HepG2 (cell line): ENCODE results near the gene OR2B2. TPM values are rescaled to one million over a fixed set of nuclear protein-coding genes. Genes with fewer than 3 reads are reported as not detected.

Experiments
- ATAC-seq: fragments of 200-7000 bp; cut with Tn5 transposase; 3 replicates; pipeline ENCODE4 v1.9.1; 2020; ENCODE audit warnings: mild to moderate bottlenecking, moderate library complexity
- BruUV-seq: library from RNA; stranded (reverse); fragments of 400-500 nt; replicated peaks from 2 replicates; lab custom pipeline; 2021; lab: Mats Ljungman, UMichigan
- CTCF ChIA-PET: fragments of 300-600 bp; formaldehyde crosslinking; extraction: SDS; loops from one replicate; lab custom pipeline; 2021; ENCODE audit warnings: low total read pairs, inconsistent platforms, low intra/inter-chr PET ratio; lab: Yijun Ruan, JAX
- POLR2A ChIA-PET: fragments of 350-600 bp; sonication (Branson Sonifier 250); formaldehyde crosslinking; loops from one replicate; lab custom pipeline; 2020; ENCODE audit warnings: antibody characterized with exemption, inconsistent platforms; lab: Yijun Ruan, JAX
- DNase-seq: peaks from one replicate; pipeline ENCODE4 v3.0.0-alpha.2; 2015; ENCODE audit warnings: low spot score
- FAIRE-seq: peaks from 3 replicates; lab custom pipeline; 2011; peaks lifted over from hg19 to GRCh38; lab: Jason Lieb, UNC
- H2AFZ ChIP-seq: one replicate; pipeline ENCODE4 v1.6.1; 2011; ENCODE audit warnings: low read length, inconsistent platforms
- H3K27ac ChIP-seq: fragments of 300-600 bp; 3 replicates; pipeline ENCODE4 v1.8.0; 2011; ENCODE audit warnings: mixed run types, mild to moderate bottlenecking, mixed read lengths, low read length, inconsistent platforms; ENCODE audit not compliant: insufficient read depth; ENCODE audit errors: extremely low read length
- H3K27me3 ChIP-seq, 2 experiments: fragments of 200-600 bp in 1 of 2; 2 replicates in 1 of 2; 3 replicates in 1 of 2; pipeline versions ENCODE4 v1.6.0 to v1.8.0; 2011; ENCODE audit warnings: low read length in 2 of 2, mild to moderate bottlenecking in 2 of 2, moderate library complexity in 2 of 2, inconsistent platforms in 1 of 2; ENCODE audit not compliant: insufficient read depth in 2 of 2, control insufficient read depth in 1 of 2
- H3K36me3 ChIP-seq, 2 experiments: fragments of 200-600 bp in 1 of 2; replicated peaks in 1 of 2; 2 replicates in 1 of 2; 3 replicates in 1 of 2; pipeline versions ENCODE4 v1.5.1 to v1.8.0; 2011; ENCODE audit warnings: low read length in 2 of 2, inconsistent platforms in 1 of 2; ENCODE audit not compliant: insufficient read depth in 2 of 2, control insufficient read depth in 1 of 2
- H3K4me1 ChIP-seq: 2 replicates; pipeline ENCODE4 v1.5.1; 2012; ENCODE audit warnings: low read length, inconsistent platforms; ENCODE audit not compliant: insufficient read depth
- H3K4me2 ChIP-seq: 2 replicates; pipeline ENCODE4 v1.6.0; 2011; ENCODE audit warnings: low read depth, low read length, inconsistent platforms
- H3K4me3 ChIP-seq, 3 experiments: fragments of 200-600 bp in 1 of 3; sonication (generic), shearing (Covaris generic) in 1 of 3; replicated peaks in 1 of 3; 2 replicates each; pipeline ENCODE4 v1.5.1; 2011 to 2016; ENCODE audit warnings: low read length in 3 of 3, inconsistent platforms in 2 of 3, low read depth in 2 of 3, mild to moderate bottlenecking in 2 of 3, control low read depth in 1 of 3, mixed read lengths in 1 of 3; ENCODE audit not compliant: insufficient read depth in 1 of 3
- H3K79me2 ChIP-seq: one replicate; pipeline ENCODE4 v1.6.1; 2011; ENCODE audit warnings: low read length, inconsistent platforms; ENCODE audit not compliant: insufficient read depth
- H3K9ac ChIP-seq: 2 replicates; pipeline ENCODE4 v1.6.0; 2011; ENCODE audit warnings: mild to moderate bottlenecking, low read depth, low read length, inconsistent platforms; ENCODE audit not compliant: insufficient read depth
- H3K9me3 ChIP-seq: 2 replicates; pipeline ENCODE4 v1.5.1; 2012; ENCODE audit warnings: mild to moderate bottlenecking, low read length
- H4K20me1 ChIP-seq: 2 replicates; pipeline ENCODE4 v1.6.0; 2011; ENCODE audit warnings: inconsistent platforms, mild to moderate bottlenecking, low read length, moderate library complexity; ENCODE audit not compliant: insufficient read depth
- EHMT2 ChIP-seq: fragments of 200-600 bp; sonication (generic); IDR thresholded peaks from 2 replicates; pipeline ENCODE4 v1.7.0; 2017; ENCODE audit warnings: antibody characterized with exemption, low read depth, low read length, borderline replicate concordance
- HES4 ChIP-seq: sonication (generic); formaldehyde crosslinking; IDR thresholded peaks from 2 replicates; pipeline ENCODE4 v1.9.0; 2021; ENCODE audit warnings: mild to moderate bottlenecking, missing genetic modification reagents, borderline replicate concordance
- HNRNPLL ChIP-seq: fragments of 200-400 bp; formaldehyde crosslinking; IDR thresholded peaks from 2 replicates; pipeline ENCODE4 v1.6.1; 2017; ENCODE audit warnings: mild to moderate bottlenecking, low read depth, low read length; ENCODE audit not compliant: poor library complexity, severe bottlenecking
- MXD4 ChIP-seq: IDR thresholded peaks from 2 replicates; pipeline ENCODE4 v1.6.1; 2016; ENCODE audit warnings: mild to moderate bottlenecking, missing biosample characterization, missing genetic modification reagents
- MYC ChIP-seq: sonication (generic); formaldehyde crosslinking; IDR thresholded peaks from 2 replicates; pipeline ENCODE4 v1.9.0; 2021; ENCODE audit warnings: missing genetic modification reagents, borderline replicate concordance
- SIX1 ChIP-seq: sonication (generic); formaldehyde crosslinking; IDR thresholded peaks from 2 replicates; pipeline ENCODE4 v1.4.0; 2020; ENCODE audit warnings: missing genetic modification reagents, borderline replicate concordance
- ZKSCAN5 ChIP-seq: sonication (generic); formaldehyde crosslinking; IDR thresholded peaks from 2 replicates; pipeline ENCODE4 v1.5.1; 2020; ENCODE audit warnings: mild to moderate bottlenecking, missing genetic modification reagents
- WGBS: methylation state at CpG from one replicate; pipeline ENCODE4 v1.1.6; 2017; ENCODE audit warnings: low lambda C conversion rate; 5-methylcytosine and 5-hydroxymethylcytosine counted together
- in situ Hi-C: cut with HindIII; loops from 2 replicates; pipeline ENCODE4 v1.10.0; 2017; ENCODE audit warnings: low pct_unique_long_range_greater_than_20kb; ENCODE audit not compliant: extremely low pct_ligation_motif_present
- intact Hi-C: fragments of 100-400 bp; cut with micrococcal nuclease; formaldehyde crosslinking; loops from one replicate; pipeline ENCODE4 v1.10.0; 2022; ENCODE audit not compliant: unreplicated experiment
- polyA plus RNA-seq, 8 experiments: library from polyadenylated mRNA; depleted of rRNA in 3 of 8; stranded (reverse) in 7 of 8; unstranded in 1 of 8; fragments of >200 nt; fragmentation: Illumina TruSeq in 4 of 8; extraction: Trizol in 4 of 8; gene quantifications; 2 replicates each; pipeline versions ENCODE4 v1.2.1 to v1.2.3, GENCODE V29; 2011 to 2016; ENCODE audit warnings: low read depth in 4 of 8, missing spikeins in 1 of 8, mixed read lengths in 1 of 8; ENCODE audit not compliant: insufficient read depth in 1 of 8
- total RNA-seq, 5 experiments: library from RNA; depleted of rRNA; stranded (reverse); fragments of >200 nt; fragmentation: Illumina TruSeq; extraction: Trizol; gene quantifications; 2 replicates each; pipeline ENCODE4 v1.2.3, GENCODE V29; 2016; ENCODE audit warnings: low read depth in 1 of 5
- TF ChIP-seq, protein P1 (sequence below): sonication (generic); formaldehyde crosslinking; IDR thresholded peaks from 2 replicates; pipeline ENCODE4 v1.9.0; 2022; ENCODE audit warnings: missing genetic modification reagents, mild to moderate bottlenecking, borderline replicate concordance

Gene OR2B2
- total and polyA plus RNA-seq, 2 of the 13 experiments (the other 11 are each of a cell fraction or from before 2014, with no cell fraction given) = not detected

GRCh38 chr6:27957516-27957915 is 45.3 kb upstream of the OR2B2 start:
- H3K4me2 ChIP-seq = no peak overlapping the region
- H3K4me1 ChIP-seq = no peaks in the 10 kb centered on the region
- no peaks in the 10 kb centered on the region for H3K9me3 ChIP-seq
- FAIRE-seq = no peak
- no peaks in the 10 kb centered on the region for H3K27me3 ChIP-seq
- in situ Hi-C loops = no loop called here
- no peaks in the 10 kb centered on the region for H3K36me3 ChIP-seq
- WGBS = 7% methylated on average over 4 of the region's 4 CpGs
- H3K27ac ChIP-seq = no peak overlapping the region
- POLR2A ChIA-PET = no interaction called here
- H3K4me3 ChIP-seq = no peak overlapping the region
- H2AFZ ChIP-seq = no peak overlapping the region
- no TSS peak for BruUV-seq
- no peak for ATAC-seq
- TF ChIP-seq MXD4 (CRISPR knock-in tag) = no peak
- TF ChIP-seq HNRNPLL = no peak
- TF ChIP-seq SIX1 (CRISPR knock-in tag) = no peak
- TF ChIP-seq, protein P1, sequence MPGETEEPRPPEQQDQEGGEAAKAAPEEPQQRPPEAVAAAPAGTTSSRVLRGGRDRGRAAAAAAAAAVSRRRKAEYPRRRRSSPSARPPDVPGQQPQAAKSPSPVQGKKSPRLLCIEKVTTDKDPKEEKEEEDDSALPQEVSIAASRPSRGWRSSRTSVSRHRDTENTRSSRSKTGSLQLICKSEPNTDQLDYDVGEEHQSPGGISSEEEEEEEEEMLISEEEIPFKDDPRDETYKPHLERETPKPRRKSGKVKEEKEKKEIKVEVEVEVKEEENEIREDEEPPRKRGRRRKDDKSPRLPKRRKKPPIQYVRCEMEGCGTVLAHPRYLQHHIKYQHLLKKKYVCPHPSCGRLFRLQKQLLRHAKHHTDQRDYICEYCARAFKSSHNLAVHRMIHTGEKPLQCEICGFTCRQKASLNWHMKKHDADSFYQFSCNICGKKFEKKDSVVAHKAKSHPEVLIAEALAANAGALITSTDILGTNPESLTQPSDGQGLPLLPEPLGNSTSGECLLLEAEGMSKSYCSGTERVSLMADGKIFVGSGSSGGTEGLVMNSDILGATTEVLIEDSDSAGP (CRISPR knock-in tag) = no peak
- no peak for TF ChIP-seq HES4 (CRISPR knock-in tag)
- no peak for TF ChIP-seq MYC (CRISPR knock-in tag)
- no peak for TF ChIP-seq EHMT2
- no peak for TF ChIP-seq ZKSCAN5 (CRISPR knock-in tag)
- TF ChIP-seq, all 625 proteins: peak for 0
- intact Hi-C loops = no loop called here
- no peaks in the 10 kb centered on the region for H3K79me2 ChIP-seq
- no peak for DNase-seq
- CTCF ChIA-PET = no interaction called here
- no peaks in the 10 kb centered on the region for H4K20me1 ChIP-seq
- no peak overlapping the region for H3K9ac ChIP-seq
